H1 (cell line): ENCODE results near the gene TBC1D2B.
"Not testable (repeated sequence)": the region's sequence is repeated elsewhere in the genome, so short reads cannot be mapped to it uniquely, and the experiment has no call there.

Experiments
- ATF2 ChIP-seq: IDR thresholded peaks from 2 replicates; pipeline ENCODE4 v1.6.1; 2012; ENCODE audit warnings: low read length, inconsistent platforms
- CHD2 ChIP-seq: IDR thresholded peaks from 2 replicates; pipeline ENCODE4 v1.6.1; 2012; ENCODE audit warnings: low read length, improper control_type of control experiment
- CREB1 ChIP-seq: IDR thresholded peaks from 2 replicates; pipeline ENCODE4 v1.6.1; 2012; ENCODE audit warnings: inconsistent platforms
- CTCF ChIP-seq, 3 experiments: IDR thresholded peaks; 1 replicate in 2 of 3; 2 replicates in 1 of 3; pipeline versions ENCODE4 v1.5.1 to v1.6.1; 2011; ENCODE audit warnings: low read length in 3 of 3, mild to moderate bottlenecking in 3 of 3, inconsistent platforms in 2 of 3, low read depth in 1 of 3, moderate library complexity in 1 of 3; ENCODE audit not compliant: insufficient read depth in 1 of 3; ENCODE audit errors: control extremely low read depth in 1 of 3
- FOSL1 ChIP-seq: IDR thresholded peaks from 2 replicates; pipeline ENCODE4 v1.6.1; 2011; ENCODE audit warnings: mild to moderate bottlenecking, low read depth, low read length, moderate library complexity; ENCODE audit not compliant: insufficient read depth
- POLR2A ChIP-seq, 2 experiments: IDR thresholded peaks; 1 replicate in 1 of 2; 2 replicates in 1 of 2; pipeline ENCODE4 v1.6.1; 2011; ENCODE audit warnings: low read depth in 2 of 2, low read length in 2 of 2, mild to moderate bottlenecking in 2 of 2; ENCODE audit errors: control extremely low read depth in 1 of 2
- POLR2AphosphoS5 ChIP-seq: IDR thresholded peaks from 2 replicates; pipeline ENCODE4 v1.6.1; 2011; ENCODE audit warnings: low read depth, low read length
- SIX5 ChIP-seq: IDR thresholded peaks from 2 replicates; pipeline ENCODE4 v1.6.1; 2011; ENCODE audit warnings: mild to moderate bottlenecking, low read depth, low read length
- SUZ12 ChIP-seq: fragments of 200-600 bp; sonication (generic); IDR thresholded peaks from 2 replicates; pipeline ENCODE4 v1.6.1; 2012; ENCODE audit warnings: mild to moderate bottlenecking, inconsistent platforms, low read length, moderate library complexity, mixed read lengths

- TF ChIP-seq POLR2A (IDR thresholded peaks at IDR 0.05; ENCODE audit: control extremely low read depth in 1 of 2, low read depth in 2 of 2, low read length in 2 of 2); CTCF (IDR thresholded peaks at IDR 0.05; ENCODE audit: control extremely low read depth in 1 of 3, insufficient read depth in 1 of 3, low read depth in 1 of 3, low read length in 3 of 3); FOSL1; ATF2; CREB1; SIX5; SUZ12; CHD2; POLR2AphosphoS5: not testable (repeated sequence)
Measured at GRCh38 chr15:77979157-77979556, 98.4 kb downstream of the TBC1D2B start.
